Parathyroid adenoma (tissue), 2 donors: Measurements from ENCODE around the gene B3GALT5.

Experiments
- H2AFZ ChIP-seq: fragments of 300-600 bp; sonication (generic); one replicate; pipeline ENCODE4 v1.7.0; 2017; ENCODE audit warnings: antibody characterized with exemption, mild to moderate bottlenecking
- H3K27ac ChIP-seq: fragments of 300-600 bp; sonication (generic); one replicate; pipeline ENCODE4 v1.7.0; 2017
- H3K27me3 ChIP-seq: fragments of 300-600 bp; sonication (generic); one replicate; pipeline ENCODE4 v1.7.0; 2017; ENCODE audit warnings: low read length; ENCODE audit not compliant: control insufficient read depth, insufficient read depth
- H3K36me3 ChIP-seq: fragments of 300-600 bp; sonication (generic); one replicate; pipeline ENCODE4 v1.7.0; 2017; ENCODE audit warnings: low read length; ENCODE audit not compliant: control insufficient read depth, insufficient read depth
- H3K4me1 ChIP-seq: fragments of 300-600 bp; sonication (generic); one replicate; pipeline ENCODE4 v1.7.0; 2017; ENCODE audit warnings: control low read depth
- H3K4me2 ChIP-seq: fragments of 300-600 bp; sonication (generic); one replicate; pipeline ENCODE4 v1.7.0; 2017; ENCODE audit warnings: low read length
- H3K4me3 ChIP-seq: fragments of 300-600 bp; sonication (generic); one replicate; pipeline ENCODE4 v1.7.0; 2017; ENCODE audit warnings: low read depth, low read length
- H3K79me2 ChIP-seq: fragments of 300-600 bp; sonication (generic); one replicate; pipeline ENCODE4 v1.7.0; 2017; ENCODE audit warnings: control low read depth
- H3K9ac ChIP-seq: fragments of 300-600 bp; sonication (generic); one replicate; pipeline ENCODE4 v1.7.0; 2017; ENCODE audit warnings: mild to moderate bottlenecking
- H3K9me3 ChIP-seq: fragments of 300-600 bp; sonication (generic); one replicate; pipeline ENCODE4 v1.7.0; 2017; ENCODE audit warnings: low read length; ENCODE audit not compliant: control insufficient read depth
- CTCF ChIP-seq: fragments of 300-600 bp; sonication (generic); IDR thresholded peaks from one replicate; pipeline ENCODE4 v1.7.0; 2017; ENCODE audit warnings: antibody characterized with exemption, mild to moderate bottlenecking
- donor health status: primary hyperparathyroidism.

The B3GALT5 gene

DNA sequence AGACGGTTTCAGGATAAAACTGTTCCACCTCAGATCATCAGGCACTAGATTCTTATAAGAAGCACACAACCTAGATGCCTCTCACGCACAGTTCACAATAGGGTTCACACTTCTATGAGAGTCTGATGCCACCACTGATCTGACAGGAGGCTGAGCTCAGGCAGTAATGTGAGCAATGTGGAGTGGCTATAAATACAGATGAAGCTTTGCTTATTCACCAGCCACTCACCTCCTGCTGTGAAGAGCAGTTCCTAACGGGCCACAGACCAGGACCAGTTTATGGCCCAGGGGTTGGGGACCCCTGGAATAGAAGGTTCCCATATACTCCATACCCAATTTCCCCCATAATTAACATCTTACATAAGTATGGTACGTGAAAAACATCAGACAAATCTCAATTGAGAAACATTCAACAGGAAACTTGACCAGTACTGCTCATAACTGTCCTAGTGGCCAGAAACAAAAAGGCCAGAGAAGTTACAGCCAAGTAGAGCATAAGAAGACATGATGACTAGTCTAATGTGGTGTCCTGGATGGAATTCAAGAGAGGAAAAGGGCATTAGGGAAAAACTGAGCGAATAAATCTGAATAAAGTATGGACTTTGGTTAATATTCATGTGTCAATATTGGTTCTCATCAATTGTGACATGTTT, 107.5 kb downstream of the B3GALT5 start:
- no peaks in the 10 kb centered on the region for H3K79me2 ChIP-seq
- H3K4me3 ChIP-seq = no peak overlapping the region
- H3K27ac ChIP-seq = no peak overlapping the region
- TF ChIP-seq CTCF = no peak
- H3K4me2 ChIP-seq = no peak overlapping the region
- H2AFZ ChIP-seq = no peak overlapping the region
- no peaks in the 10 kb centered on the region for H3K27me3 ChIP-seq
- no peak overlapping the region for H3K9ac ChIP-seq
- no peaks in the 10 kb centered on the region for H3K36me3 ChIP-seq
- no peaks in the 10 kb centered on the region for H3K9me3 ChIP-seq
- no peaks in the 10 kb centered on the region for H3K4me1 ChIP-seq

DNA sequence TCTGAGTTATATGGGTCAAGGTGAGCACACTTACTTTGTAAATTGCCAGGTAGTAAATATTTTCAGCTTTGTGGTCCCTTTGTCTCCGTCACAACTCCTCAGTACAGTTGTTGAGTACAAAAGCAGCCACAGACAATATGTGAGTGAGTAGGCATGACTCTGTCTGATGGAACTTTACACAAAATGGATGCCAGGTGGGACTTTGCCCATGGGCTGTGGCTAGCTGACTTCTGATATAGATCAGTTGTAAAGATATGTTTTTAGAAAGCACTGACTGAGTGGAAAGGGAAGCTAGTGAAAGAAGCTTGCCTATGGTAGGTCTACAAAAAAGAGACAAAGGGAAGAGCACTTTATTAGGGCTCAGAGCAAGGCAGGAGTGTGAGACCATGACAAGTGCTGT, 109.1 kb downstream of the B3GALT5 start:
- Histone ChIP-seq H3K27ac (no peak overlapping the region), H3K9me3 (no peaks in the 10 kb centered on the region), H3K4me2 (no peak overlapping the region), H3K4me1 (no peaks in the 10 kb centered on the region), H3K27me3 (no peaks in the 10 kb centered on the region), H3K9ac (no peak overlapping the region), H2AFZ (no peak overlapping the region), H3K4me3 (no peak overlapping the region), H3K36me3 (no peaks in the 10 kb centered on the region), H3K79me2 (no peaks in the 10 kb centered on the region)
- no peak for TF ChIP-seq CTCF
